GM19397 (cell line): ENCODE data around the gene POLD4.

Experiments
- ATAC-seq: cut with Tn5 transposase; IDR thresholded peaks from one replicate; pipeline ENCODE4 v1.9.1; 2021; ENCODE audit warnings: mild to moderate bottlenecking, moderate library complexity; ENCODE audit not compliant: unreplicated experiment

Gene POLD4

DNA sequence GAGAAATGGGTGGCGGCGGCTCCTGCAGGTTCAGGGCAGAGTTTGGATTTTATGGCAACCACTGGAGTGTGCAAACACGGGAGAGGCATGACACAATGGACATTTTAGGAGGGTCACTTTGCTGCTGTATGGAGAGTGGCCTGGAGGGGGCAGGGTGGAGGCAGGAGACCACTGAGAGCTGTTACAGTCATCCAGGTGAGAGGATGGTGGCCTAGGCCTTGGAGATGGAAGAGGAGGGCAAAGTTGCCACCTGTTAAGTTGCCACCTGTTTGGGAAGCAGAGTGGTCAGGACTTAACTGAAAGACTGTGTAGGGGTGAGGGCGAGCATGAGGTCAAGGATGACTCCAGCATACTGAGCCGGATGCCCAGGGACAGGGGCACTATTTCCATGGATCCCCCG, 36.1 kb upstream of the POLD4 start:
- no peak for ATAC-seq

DNA sequence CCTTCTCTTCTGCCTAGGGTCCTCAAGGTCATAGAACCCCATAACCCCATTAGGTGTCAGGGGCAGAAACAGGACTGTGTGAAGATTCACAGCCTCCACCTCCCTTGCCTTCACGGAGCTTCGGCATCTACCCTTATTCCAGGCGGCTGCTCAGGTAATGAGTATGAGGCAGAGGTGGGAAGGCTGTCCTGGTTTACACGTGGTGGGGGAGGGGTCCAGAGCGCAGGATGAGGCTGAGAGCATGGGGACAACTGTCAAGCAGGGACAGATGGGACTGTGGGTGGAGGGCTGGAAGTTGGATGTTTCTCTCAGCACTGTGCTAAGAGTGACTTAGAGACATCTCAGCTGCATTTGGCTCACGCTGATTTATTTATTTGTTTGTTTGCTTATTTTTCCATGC, 34.2 kb upstream of the POLD4 start:
- no peak for ATAC-seq

DNA sequence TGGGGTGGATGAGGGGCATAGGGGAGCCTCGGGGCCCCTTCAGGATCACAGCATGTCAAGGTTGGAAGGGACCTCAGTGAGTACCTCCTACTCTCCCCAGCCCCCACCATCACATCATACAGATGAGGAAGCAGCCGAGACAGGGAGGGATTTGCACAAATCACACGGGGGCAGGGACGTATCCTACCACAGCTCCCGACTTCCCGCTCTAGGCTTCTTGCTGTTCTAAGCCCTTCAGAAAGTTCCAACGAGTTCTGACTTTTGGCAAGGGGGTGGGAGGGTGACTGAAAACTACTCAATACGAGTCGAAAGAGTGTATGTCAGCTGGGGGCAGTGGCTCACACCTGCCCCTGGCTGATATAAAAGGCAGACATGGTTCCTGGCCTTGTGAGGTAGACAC, 33.7 kb upstream of the POLD4 start:
- no peak for ATAC-seq

DNA sequence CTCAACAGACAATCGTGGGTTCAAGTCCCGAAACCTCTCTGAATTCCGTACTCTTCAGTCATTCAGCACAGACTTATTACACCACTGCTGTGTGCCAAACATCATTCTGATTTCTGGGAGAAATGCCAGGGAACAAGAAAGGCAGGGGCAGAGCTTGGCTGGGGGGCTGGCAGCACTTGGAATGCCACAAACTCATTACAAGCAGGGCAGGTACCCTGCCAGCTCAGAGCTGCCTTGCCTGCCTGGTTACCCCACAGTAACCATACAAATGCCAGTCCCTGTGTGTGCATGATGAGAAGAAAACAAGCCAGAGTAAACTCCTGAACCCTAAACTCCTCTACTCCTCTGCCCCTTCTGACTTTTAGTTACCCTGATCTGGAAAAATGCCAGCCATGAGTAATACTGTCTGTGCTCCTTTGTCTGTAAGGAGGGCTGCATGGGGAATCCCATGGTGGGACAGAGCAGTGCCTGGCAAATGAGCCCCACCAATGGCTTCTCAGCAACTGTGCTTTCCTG, 31.6 kb upstream of the POLD4 start:
- ATAC-seq = no peak

DNA sequence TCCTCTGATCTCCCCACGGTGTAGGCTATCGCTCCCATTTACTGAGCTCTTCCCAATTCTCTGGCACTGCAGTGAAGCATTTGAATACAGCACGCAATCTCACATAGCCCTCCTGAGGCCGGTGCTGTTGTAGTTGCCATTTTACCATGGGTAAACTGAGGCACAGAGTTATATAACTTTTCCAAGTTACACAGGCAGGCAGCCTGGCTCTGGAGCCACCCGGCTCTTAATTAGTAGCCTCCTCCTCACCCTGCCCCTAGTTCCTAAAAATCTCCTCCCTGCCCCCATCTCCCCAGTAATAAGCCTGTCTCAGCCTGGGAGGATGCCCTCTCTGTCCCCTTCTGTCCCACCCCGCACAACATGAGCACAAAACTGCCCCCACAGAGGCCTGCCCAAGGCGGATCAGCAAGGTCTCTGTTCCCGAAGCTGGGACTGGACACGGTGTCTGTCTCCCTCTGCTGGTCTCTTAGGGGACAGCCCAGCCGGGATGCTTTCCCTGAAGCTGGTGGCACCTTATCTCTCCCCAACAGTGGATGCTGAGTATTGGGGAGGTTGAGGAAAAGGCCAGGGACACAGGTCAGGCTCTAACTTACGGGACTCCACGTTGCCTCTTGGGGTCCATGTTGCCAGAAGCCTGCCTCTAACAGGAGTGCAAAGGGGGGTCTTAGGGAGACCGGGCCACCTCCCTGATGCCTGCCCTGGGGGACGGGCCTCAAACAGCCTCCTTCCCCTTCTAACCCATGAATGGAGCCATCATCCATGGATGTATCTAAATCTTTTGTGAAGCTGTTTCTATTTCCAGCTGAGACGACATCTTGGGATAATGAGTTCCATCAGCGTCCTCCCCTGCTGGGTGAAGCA, 29.2 kb upstream of the POLD4 start:
- no peak for ATAC-seq

DNA sequence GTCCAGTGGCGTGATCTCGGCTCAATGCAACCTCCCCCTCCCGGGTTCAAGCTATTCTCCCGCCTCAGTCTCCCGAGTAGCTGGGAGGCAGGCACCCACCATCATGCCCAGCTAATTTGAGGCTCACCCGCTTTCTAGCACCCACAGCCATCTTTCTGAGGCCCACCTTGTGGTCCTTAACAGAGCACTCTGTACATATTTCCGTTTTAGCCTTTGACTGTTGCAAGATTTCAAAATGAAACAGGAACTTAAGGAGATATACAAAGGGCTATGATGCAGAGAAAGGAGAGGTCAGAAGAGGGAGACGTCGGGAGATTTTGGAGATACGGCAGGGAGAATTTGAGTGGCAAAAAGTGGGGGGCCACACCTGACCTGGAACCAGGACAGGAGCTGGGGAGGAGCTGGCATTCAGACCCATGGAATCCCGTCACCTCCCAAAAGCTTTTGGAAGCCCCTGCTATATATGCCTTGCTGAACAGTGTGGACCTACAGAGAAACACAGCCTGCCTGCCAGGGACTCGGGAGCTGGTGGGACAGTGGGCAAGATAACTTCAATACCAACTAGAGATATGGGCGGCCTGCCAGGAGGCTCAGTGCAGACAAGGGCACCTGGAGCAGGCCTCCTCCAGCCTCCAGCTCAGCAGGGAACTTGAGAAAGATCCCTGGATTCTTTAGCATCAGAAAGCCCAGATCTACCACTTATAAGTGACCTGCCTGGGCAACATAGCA, 28.1 kb upstream of the POLD4 start:
- ATAC-seq = no peak

DNA sequence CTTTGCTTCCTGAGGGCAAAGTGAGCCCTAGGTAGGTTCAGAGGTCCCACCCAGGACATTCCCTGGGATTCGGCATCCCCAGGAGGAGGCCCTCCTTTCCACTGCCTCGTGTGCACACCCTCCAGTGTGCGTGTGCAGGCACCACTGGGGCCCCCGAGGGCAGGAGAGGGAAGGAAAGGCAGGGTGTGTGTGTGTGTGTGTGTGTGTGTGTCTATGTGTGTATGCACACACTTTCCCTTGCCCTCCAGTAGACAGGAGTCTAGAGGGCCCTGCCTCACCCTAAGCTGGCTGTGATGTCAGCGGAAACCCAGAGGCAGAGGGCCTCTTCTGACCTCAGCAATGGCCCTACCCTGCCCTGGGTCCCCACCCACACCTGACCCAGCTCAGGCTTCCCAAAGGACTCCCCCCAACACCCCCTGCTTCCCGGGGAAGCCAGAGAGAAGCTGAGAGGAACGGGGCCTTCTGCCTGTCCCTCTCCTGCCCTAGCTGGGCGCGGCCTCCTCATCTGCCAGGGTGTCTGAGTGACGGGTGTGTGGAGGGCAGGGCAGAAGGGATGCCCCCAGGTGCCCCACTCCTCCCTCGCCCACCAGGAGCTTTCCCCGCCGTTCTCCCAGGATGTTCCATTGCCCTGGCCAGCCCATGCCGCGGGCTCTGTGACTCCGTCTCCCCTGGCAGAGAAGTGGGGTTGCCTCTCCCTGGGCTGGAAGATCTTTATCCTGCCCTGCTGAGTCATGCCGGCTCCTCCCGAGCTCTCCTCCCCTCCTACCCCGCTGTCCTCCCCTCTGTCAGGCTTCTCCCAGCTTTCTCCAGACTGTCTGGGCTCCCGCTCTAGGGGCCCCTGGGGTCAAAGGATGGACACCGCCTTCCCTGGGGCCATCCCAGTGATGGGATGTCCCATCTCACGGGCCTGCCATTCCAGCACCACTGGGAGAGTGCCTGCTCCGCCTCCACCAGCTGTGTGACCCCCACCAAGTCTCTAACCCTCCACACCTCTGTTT, 26.0 kb upstream of the POLD4 start:
- ATAC-seq = no peak

DNA sequence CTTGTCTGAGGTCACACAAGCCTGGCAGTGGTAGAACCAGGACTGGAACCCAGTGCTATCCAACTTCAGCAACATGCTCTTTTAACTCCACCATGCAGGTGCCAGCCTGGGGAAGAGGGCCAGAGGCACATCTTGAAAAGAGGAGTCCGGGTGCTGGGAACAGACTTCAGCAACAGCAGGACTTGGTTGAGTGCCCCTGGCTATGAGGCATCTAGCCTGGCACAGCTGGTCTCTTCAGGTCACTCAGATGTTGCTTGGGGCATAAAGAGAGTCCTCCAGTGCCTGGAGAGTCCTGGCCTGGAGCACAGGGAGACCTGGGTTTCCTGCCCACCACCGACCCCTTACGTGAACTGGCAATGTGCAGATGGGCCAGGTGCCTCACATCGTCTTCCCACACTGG, 25.2 kb upstream of the POLD4 start:
- ATAC-seq = no peak

DNA sequence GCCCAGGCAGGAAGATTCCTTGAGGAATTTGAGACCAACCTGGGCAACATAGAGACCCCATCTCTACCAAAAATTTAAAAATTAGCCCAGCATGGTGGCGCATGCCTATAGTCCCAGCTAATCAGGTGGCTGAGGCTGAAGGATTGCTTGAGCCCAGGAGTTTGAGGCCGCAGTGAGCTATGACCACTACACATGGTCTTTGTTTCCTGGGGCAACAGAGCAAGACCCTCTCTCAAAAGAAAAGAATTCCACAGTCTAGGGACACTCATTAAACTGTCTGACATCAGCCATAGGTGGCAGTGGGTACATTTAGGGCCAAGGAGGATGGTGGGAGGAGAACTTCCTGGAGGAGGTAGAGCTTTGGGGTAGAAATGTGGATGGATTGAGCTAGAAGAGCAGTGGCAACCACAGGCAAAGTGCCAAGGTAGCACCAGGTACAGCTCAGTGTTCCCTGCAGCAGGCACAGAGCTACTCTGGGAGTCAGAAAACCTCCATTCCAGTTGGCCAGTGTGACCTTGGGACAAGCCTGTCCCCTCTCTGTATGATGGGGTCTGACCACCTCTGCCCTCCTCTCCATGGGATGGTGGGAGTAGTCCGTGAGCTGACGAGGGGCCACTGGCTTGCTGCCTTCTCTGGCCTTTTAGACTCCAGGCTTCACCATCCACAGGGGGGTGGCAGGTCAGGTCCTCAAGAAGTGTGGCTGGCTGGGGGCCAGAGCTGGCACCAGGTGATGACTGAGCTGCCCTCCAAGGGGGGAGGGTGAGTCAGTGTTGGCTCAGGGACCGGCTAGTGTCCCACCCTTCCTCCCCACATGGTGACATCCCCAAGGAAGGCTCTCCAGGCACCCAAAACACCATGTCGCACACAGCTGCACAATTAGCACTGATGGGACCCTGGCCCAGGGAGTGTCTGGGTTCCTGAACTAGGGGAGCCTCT, 23.8 kb upstream of the POLD4 start:
- no peak for ATAC-seq

DNA sequence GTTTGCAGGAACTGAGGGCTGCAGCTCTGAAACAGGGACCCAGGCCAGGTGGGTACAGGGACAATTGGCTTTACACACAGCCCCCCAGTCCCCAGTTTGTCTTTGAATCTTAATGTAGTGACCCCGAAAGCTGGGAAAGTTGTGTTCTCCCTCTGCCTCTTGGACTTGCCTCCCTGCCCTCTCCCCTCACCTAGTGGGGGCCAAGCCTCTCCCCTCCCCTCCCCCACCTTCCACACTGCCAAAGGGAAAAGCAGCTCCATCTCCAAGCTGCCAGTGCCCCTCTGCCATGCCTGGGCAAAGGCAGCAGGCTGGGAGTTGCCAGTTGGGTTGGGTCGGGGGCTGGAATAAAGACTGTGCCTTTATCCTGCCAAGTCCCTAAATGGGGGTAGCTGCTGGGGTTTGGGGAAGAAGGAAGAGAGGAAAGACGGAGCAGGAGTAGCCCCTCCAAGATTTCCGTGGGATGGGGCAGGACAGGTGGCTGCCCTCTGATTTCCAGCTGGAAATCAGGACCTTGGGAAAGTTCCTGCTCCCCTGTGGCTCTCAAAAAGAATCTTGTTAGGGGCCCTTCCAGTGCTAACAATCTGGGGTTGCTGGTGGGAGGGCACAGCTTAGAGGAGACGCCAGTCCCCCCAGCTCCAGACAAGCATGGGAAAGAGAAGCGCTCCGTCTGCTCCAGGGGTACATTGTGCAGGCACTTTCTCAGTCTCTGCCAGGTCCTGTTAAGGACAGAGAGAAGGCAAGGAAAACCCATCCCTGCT, 22.9 kb upstream of the POLD4 start:
- no peak for ATAC-seq

DNA sequence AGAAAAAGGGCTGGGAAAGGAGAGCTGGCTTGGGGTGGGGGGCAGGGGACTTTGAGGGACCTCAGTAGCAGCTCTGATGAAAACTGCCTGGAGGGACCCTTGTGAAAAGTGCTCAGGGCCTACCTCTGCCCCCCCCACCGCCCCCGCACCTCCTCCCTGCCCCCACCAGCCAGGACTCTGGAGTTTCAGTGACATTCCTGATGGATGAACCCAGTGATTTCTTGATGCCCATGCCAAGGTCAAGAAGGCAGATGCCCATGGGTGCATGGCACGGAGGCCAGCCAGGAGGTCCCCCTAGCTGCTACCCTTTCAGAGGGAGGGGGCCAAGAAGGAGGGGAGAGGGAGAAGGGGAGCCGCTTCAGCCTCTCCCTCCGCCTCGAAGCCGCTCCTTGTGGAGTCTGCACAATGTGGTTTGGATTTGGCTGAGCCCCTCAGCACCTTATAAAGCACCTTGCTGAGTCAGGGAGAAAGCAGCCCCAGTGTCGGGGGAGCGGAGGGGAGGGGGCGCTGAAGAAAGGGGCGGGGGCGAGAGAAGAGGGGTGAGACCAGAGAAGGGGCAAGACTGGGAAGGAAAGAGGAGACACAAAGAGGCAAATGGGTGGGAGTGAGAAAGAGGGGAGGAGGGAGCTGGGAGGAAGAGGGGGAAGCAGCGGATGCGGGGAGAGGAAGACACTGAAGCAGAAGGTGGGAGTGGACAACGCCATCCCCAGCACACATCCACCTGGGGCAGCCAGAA, 22.1 kb upstream of the POLD4 start:
- no peak for ATAC-seq

DNA sequence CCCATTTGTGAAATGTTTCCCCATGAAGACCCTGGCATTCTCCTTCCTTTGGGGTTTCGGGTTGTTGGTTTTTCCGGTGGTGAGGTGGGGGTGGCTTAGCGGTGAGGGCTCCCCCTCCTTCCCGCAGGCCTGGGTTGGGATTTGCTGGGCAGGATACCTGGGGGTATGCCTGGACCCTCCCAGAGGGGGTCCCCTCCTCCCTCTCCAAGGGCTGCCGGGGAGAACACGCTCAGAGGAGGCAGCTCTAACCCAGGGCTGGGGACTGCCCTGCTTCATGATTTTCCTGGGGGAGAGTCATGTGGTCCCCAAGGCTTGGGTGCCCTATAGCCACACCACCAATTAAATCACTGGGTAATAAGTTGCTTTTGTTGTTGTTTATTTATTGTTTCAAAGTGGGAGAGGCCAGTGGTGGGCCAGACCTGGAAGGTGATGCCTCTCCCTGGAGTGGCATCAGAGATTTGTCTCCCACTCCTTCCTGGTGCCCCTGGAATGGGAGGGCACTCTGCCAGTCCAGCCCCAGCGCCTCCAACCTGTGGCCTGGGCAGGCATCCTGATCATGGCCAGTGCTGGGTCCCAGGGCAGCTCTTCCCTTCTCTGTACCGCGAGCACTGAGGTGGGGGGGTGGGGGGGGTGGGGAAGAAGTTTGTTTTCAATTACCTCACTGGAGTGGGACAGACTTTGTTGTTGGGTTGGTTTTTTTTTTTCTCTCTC, 21.4 kb upstream of the POLD4 start:
- no peak for ATAC-seq

DNA sequence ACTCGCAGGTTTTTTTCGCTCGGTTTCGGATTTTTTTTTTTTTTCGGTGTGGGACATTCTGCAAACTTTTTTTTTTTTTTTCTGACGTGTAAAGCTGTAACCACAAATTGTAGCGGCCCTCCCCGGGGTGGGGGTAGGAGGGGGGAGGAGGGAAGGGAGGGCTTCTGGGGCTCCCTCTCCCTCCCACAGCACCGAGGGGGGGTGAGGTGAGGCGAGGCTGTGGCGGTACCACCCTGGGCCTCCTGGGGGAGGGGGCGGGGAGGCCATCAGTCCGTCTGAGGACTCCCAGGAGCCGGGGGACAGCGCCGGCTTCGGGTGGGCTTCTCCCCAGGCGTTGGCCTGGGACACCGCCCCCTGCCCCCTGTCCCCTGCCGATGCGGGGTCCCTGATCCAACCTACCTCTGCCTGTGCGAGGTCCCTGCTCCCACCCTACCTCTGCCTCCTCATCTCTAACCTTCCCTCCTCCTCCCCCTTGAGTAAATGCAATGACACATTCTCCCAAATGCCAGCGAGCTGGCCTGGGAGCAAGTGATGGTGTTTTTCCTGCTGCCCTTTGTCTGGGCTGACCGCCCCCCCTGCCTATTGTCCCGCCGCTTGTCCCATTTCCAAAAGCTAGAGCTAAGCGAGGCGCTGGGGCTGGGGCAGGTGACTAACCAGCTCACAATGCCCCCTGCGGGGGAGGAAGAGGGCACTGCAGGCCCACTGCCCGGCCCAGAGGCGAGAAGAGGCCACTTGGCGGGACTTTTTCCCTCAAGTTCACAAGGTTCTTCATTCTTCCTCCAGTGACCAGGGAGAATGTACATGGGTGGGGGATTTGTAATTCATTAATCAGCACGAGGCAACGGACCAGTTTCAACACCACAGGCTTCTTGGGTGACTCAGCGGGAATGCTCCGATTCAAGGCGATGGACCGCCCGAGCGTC, 20.6 kb upstream of the POLD4 start:
- ATAC-seq = no peak

DNA sequence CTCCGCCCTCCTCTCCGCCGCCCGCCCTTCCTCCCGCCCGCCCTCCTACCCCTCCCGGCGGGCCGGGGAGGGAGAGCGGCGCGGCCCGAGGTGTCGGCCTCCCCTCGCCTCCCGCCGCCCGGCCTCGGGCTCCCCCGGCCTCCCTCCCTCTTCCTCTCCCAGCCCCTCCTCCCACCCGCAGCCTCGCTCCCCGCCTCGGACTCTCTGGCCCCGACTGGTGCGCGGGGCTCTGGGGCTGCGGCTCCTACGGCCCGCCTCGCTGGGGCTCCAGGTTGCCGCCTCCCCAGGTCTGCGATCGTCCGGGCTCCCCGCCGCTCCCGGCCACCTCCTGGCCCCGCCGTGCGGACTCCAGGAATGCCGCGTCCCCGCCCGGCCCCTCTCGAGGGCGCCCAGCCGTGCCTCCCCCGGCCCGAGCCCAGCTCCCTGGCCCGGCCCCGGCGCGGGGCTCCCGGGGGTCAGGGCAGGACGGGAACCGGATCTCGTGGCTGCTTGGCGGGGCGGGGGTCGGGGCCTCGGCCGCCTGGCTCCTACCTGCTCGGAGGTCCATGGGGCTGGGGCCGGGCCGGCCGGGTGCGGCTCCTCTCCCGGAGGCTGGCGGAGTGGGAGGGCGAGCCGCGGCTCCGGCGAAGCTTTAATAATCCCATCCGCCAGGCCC, 19.8 kb upstream of the POLD4 start, which contains the start of gene CLCF1:
TSS of gene CLCF1 (minus strand) at position 606 of the 655 bp plus-strand sequence. CDS start at position 547, 59 bp downstream.
- ATAC-seq = no peak

DNA sequence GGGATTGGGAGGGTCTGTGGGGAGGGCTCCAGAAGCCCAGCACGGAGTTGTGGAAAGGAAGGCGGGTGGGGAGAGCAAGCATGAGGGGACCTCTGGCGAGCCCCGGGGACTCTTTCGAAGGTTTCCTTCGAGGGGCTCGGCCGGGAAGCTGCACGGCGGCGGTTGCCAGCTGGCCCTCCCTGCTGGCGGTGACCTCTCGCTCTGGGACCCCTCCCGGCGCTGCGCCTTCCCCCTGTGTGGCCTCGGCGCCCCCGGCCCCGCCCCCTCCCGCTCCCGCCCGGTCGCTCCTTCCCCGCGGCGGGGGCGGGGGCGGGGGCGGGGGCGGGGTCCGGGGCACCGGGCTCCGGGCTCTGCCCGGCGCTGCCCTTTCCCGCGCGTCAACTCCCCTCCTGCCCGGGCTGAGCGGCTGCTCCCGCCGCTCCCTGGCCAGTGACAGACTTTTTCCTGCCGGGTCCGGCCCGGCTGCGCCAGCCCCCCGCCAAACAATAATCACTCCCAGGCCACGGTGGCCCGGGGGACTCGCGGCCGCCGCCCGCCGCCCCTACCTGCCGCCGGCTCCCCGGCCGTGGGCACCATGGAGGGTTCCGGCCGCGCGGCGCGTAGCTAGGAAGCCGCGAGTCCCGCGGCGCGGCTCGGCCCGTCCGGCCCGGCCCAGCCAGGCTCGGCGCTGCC, 19.1 kb upstream of the POLD4 start:
- ATAC-seq = no peak

DNA sequence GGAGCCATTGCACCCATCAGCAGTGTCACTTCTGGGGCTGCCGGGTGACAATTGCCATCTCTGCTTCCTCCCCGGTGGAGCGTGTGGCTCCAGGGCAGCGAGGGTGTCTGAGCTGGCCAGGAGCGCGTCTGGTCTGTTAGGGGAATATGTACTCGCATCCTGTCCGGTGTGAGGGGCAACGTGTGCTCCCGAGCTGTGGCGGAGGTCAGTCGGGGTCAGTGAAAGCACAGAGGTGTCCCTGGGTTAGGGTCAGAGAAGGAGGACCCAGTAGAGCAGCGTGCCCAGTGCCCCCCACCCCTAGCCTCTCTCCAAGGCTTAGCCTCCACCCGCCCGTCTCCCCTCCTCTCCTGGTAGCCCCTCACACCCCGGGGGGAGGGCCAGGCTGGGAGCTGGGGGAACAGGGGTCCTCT, 18.6 kb upstream of the POLD4 start:
- ATAC-seq = no peak
